Endodermal cell (in vitro differentiated cells): Measurements from ENCODE around the gene POLA2. TPM values are rescaled to one million over a fixed set of nuclear protein-coding genes. Genes with fewer than 3 reads are reported as not detected.

Experiments
- DNase-seq: peaks from one replicate; pipeline ENCODE4 v3.0.0-alpha.2; 2017
- H3K27ac ChIP-seq: 2 replicates; pipeline ENCODE4 v1.5.1; 2013; ENCODE audit warnings: mild to moderate bottlenecking, low read depth, low read length, moderate library complexity
- H3K27me3 ChIP-seq: 2 replicates; pipeline ENCODE4 v1.6.1; 2013; ENCODE audit warnings: mild to moderate bottlenecking, low read length, moderate library complexity; ENCODE audit not compliant: insufficient read depth, control insufficient read depth, poor library complexity, severe bottlenecking
- H3K36me3 ChIP-seq: 2 replicates; pipeline ENCODE4 v1.7.0; 2013; ENCODE audit warnings: mild to moderate bottlenecking, low read length, moderate library complexity; ENCODE audit not compliant: control insufficient read depth, insufficient read depth
- H3K4me1 ChIP-seq: one replicate; pipeline ENCODE4 v1.7.0; 2013; ENCODE audit warnings: low read length; ENCODE audit not compliant: control insufficient read depth, insufficient read depth
- H3K4me3 ChIP-seq: 2 replicates; pipeline ENCODE4 v1.5.1; 2013; ENCODE audit warnings: mild to moderate bottlenecking, low read length, moderate library complexity
- H3K9ac ChIP-seq: 2 replicates; pipeline ENCODE4 v1.6.1; 2013; ENCODE audit warnings: mild to moderate bottlenecking, low read length, moderate library complexity; ENCODE audit not compliant: poor library complexity, severe bottlenecking; ENCODE audit errors: extremely low read depth
- H3K9me3 ChIP-seq: 2 replicates; pipeline ENCODE4 v1.6.1; 2013; ENCODE audit warnings: mild to moderate bottlenecking, low read length, moderate library complexity; ENCODE audit not compliant: control insufficient read depth
- H3K27ac Mint-ChIP-seq: 2 replicates; pipeline ENCODE4 v1.8.0; 2020; ENCODE audit warnings: mixed read lengths
- H3K27me3 Mint-ChIP-seq: 2 replicates; pipeline ENCODE4 v1.8.0; 2021; ENCODE audit warnings: mild to moderate bottlenecking, mixed read lengths; ENCODE audit not compliant: insufficient read depth
- H3K36me3 Mint-ChIP-seq: 2 replicates; pipeline ENCODE4 v1.8.0; 2020; ENCODE audit warnings: low read depth, mixed read lengths
- H3K4me1 Mint-ChIP-seq: 2 replicates; pipeline ENCODE4 v1.8.0; 2020; ENCODE audit warnings: mixed read lengths
- H3K4me3 Mint-ChIP-seq: 2 replicates; pipeline ENCODE4 v1.8.0; 2020; ENCODE audit warnings: mild to moderate bottlenecking, moderate library complexity, mixed read lengths
- H3K9me3 Mint-ChIP-seq: 2 replicates; pipeline ENCODE4 v1.8.0; 2020; ENCODE audit warnings: mild to moderate bottlenecking, mixed read lengths
- CTCF ChIP-seq: fragments of 200-600 bp; sonication (generic); conservative IDR thresholded peaks from 2 replicates; pipeline ENCODE4 v1.5.0; 2021; ENCODE audit warnings: antibody characterized with exemption, mild to moderate bottlenecking
- WGBS, 2 experiments: methylation state at CpG; one replicate each; pipeline versions ENCODE4 v1.1.5 to v1.1.7; 2013; ENCODE audit warnings: missing lambda C conversion rate in 2 of 2, mixed read lengths in 1 of 2; ENCODE audit not compliant: insufficient coverage in 1 of 2, insufficient read length in 1 of 2; 5-methylcytosine and 5-hydroxymethylcytosine counted together
- total RNA-seq, 2 donors: library from RNA; stranded (reverse); fragmentation: NEBNext Ultra II Directional in 1 of 2; extraction: Animal tissue kit (Norgen Biotek cat#: 25700) in 1 of 2; gene quantifications; 2 replicates in 1 of 2; 3 replicates in 1 of 2; pipeline ENCODE4 v1.2.1, GENCODE V29; 2021

Gene POLA2
- total RNA-seq, 2 donors from 2014 or later, result 42.2 to 65.0 TPM

DNA sequence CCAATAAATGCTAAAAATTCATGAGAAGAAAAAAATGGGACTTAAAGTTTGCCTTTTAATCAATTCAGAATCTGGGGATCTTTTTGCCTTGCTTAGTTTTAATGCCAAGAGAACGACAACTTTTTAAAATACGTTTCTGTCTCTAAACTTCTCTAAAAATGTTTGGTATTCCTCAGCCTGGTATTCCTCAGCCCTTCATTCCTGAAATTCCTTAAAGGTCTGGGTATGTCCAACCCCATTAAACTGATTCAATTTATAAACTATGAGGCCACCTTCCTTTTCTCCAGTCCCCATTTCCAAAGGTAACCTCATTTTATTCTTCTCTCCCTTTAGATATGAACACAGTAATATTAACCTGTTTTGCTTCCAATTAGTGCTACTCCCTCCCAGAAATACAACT, 16.6 kb downstream of the POLA2 start:
- peaks cover 52% of the 10 kb centered on the region for H3K36me3 Mint-ChIP-seq
- no peaks in the 10 kb centered on the region for H3K9me3 ChIP-seq
- H3K9ac ChIP-seq, result no peak overlapping the region
- no peak for TF ChIP-seq CTCF
- no peak for DNase-seq
- 91 to 95% methylated on average over 2 of the region's 2 CpGs for WGBS, 2 experiments
- no peaks in the 10 kb centered on the region for H3K9me3 Mint-ChIP-seq
- peak overlapping the region; percentile 76 for H3K27ac Mint-ChIP-seq
- no peak overlapping the region for H3K27ac ChIP-seq
- H3K27me3 ChIP-seq, result no peaks in the 10 kb centered on the region
- peaks cover 7% of the 10 kb centered on the region for H3K4me1 Mint-ChIP-seq
- peaks cover 66% of the 10 kb centered on the region for H3K36me3 ChIP-seq
- H3K4me3 Mint-ChIP-seq, result no peak overlapping the region
- H3K4me1 ChIP-seq, result no peaks in the 10 kb centered on the region
- no peaks in the 10 kb centered on the region for H3K27me3 Mint-ChIP-seq
- H3K4me3 ChIP-seq, result no peak overlapping the region

GRCh38 chr11:65279279-65279678, 17.5 kb downstream of the POLA2 start:
- Histone ChIP-seq H3K27ac (no peak overlapping the region), H3K9me3 (no peaks in the 10 kb centered on the region), H3K27me3 (no peaks in the 10 kb centered on the region), H3K9ac (no peak overlapping the region), H3K4me1 (no peaks in the 10 kb centered on the region), H3K4me3 (no peak overlapping the region), H3K36me3 (peaks cover 75% of the 10 kb centered on the region)
- Mint-ChIP-seq H3K9me3 (no peaks in the 10 kb centered on the region), H3K4me1 (peaks cover 7% of the 10 kb centered on the region), H3K4me3 (no peak overlapping the region), H3K27me3 (no peaks in the 10 kb centered on the region), H3K27ac (no peak overlapping the region), H3K36me3 (peaks cover 59% of the 10 kb centered on the region)
- WGBS, 2 experiments, result 93 to 100% methylated on average over 2 to 4 of the region's 4 CpGs
- no peak for TF ChIP-seq CTCF
- no peak for DNase-seq

DNA sequence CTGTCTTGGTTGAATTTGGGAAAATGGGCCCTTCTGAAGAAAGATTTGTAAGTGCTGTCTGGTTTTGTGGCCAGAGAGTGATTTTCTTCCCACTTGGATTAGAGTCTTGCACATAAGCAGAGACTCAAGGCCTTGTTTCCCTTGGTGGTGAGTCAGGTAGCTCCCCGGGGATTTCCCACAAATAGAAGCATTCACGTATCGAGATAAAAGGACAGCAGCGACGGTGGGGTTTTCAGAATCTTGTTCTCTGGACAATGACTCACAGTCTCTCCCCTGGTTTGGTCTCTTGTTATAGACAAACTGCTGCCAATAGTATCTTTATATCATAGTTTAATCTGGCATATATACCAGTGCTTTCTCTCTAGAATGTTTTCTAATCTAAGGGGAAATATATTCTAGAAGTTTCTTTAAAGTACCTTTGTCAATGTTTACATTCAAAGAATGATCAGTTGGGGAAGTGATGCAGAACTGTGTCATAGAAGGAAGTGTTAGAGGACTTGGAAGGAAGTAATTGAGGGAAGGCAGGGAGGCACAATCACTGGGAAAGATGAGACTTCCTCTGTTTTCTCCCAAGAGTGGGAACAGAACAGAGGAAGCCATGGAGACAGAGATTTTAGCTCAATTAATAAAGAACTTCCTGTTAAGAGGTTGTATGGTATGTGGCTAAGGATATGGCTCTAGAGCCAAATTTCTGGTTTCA, 18.1 kb downstream of the POLA2 start:
- Mint-ChIP-seq H3K27ac (no peak overlapping the region), H3K9me3 (no peaks in the 10 kb centered on the region), H3K36me3 (peaks cover 64% of the 10 kb centered on the region), H3K4me1 (peaks cover 7% of the 10 kb centered on the region), H3K4me3 (no peak overlapping the region), H3K27me3 (no peaks in the 10 kb centered on the region)
- Histone ChIP-seq H3K27ac (no peak overlapping the region), H3K36me3 (peaks cover 80% of the 10 kb centered on the region), H3K9ac (no peak overlapping the region), H3K27me3 (no peaks in the 10 kb centered on the region), H3K4me3 (no peak overlapping the region), H3K9me3 (no peaks in the 10 kb centered on the region), H3K4me1 (no peaks in the 10 kb centered on the region)
- WGBS, 2 experiments, result 85 to 93% methylated on average over 5 of the region's 5 CpGs
- no peak for TF ChIP-seq CTCF
- no peak for DNase-seq
